ENCODE measurements around the gene LRRC8D. TPM values are rescaled to one million over a fixed set of nuclear protein-coding genes. Genes with fewer than 3 reads are reported as not detected.
"Not testable (repeated sequence)": the region's sequence is repeated elsewhere in the genome, so short reads cannot be mapped to it uniquely, and the experiment has no call there.

LRRC8D gene
- 41.2 and 42.1 TPM in 2 replicates for total RNA-seq
- long read RNA-seq, partial matches to known transcripts: 0 of 7 reads
- long read RNA-seq, other reads (novel, unspliced or antisense): 4 of 7 reads

- peak; percentile 79 for DNase-seq (ENCODE audit: low spot score, unreplicated experiment)
- H3K27ac Mint-ChIP-seq: peak within 1 kb of the TSS; percentile 96
- peak within 1 kb of the TSS; percentile 88 for H3K4me3 Mint-ChIP-seq (ENCODE audit: low read depth)
- H3K36me3 Mint-ChIP-seq (ENCODE audit: insufficient read depth): peaks cover 5% of the 10 kb centered on the region
- TF ChIP-seq CTCF (IDR thresholded peaks at IDR 0.05; ENCODE audit: unreplicated experiment): no peak
- H3K9me3 Mint-ChIP-seq (ENCODE audit: low read depth): no peaks in the 10 kb centered on the region
- H3K27me3 Mint-ChIP-seq: no peaks in the 10 kb centered on the region
- H3K4me1 Mint-ChIP-seq (ENCODE audit: low read depth): peaks cover 28% of the 10 kb centered on the region
These were observed at the start of gene LRRC8D for GRCh38 chr1:89820422-89821321. Gene LRRC8D, plus strand, starts transcription at chr1:89821032. Its CDS starts 112,037 bp downstream, at chr1:89933069.

- H3K4me3 Mint-ChIP-seq (ENCODE audit: low read depth): no peak overlapping the region
- no peaks in the 10 kb centered on the region for H3K27me3 Mint-ChIP-seq
- H3K27ac Mint-ChIP-seq: no peak overlapping the region
- no peak for TF ChIP-seq CTCF (IDR thresholded peaks at IDR 0.05; ENCODE audit: unreplicated experiment)
- no peaks in the 10 kb centered on the region for H3K4me1 Mint-ChIP-seq (ENCODE audit: low read depth)
- DNase-seq (ENCODE audit: low spot score, unreplicated experiment): no peak
- H3K36me3 Mint-ChIP-seq (ENCODE audit: insufficient read depth): no peaks in the 10 kb centered on the region
- H3K9me3 Mint-ChIP-seq (ENCODE audit: low read depth): no peaks in the 10 kb centered on the region
These were observed 48.8 kb upstream of the LRRC8D start for GRCh38 chr1:89771991-89772560.

GRCh38 chr1:89776104-89776503 lies 44.7 kb upstream of the LRRC8D start:
- not testable (repeated sequence) for H3K27ac Mint-ChIP-seq; H3K4me1 Mint-ChIP-seq (ENCODE audit: low read depth); H3K27me3 Mint-ChIP-seq; H3K9me3 Mint-ChIP-seq (ENCODE audit: low read depth); H3K36me3 Mint-ChIP-seq (ENCODE audit: insufficient read depth); H3K4me3 Mint-ChIP-seq (ENCODE audit: low read depth); DNase-seq (ENCODE audit: low spot score, unreplicated experiment)

- not testable (repeated sequence) for H3K4me3 Mint-ChIP-seq (ENCODE audit: low read depth); H3K4me1 Mint-ChIP-seq (ENCODE audit: low read depth); DNase-seq (ENCODE audit: low spot score, unreplicated experiment); H3K27me3 Mint-ChIP-seq; H3K9me3 Mint-ChIP-seq (ENCODE audit: low read depth); H3K27ac Mint-ChIP-seq; H3K36me3 Mint-ChIP-seq (ENCODE audit: insufficient read depth)
These were observed 43.6 kb upstream of the LRRC8D start for GRCh38 chr1:89777271-89777670.

GRCh38 chr1:89779151-89779940 lies 41.5 kb upstream of the LRRC8D start:
- Mint-ChIP-seq H3K9me3 (ENCODE audit: low read depth) (no peaks in the 10 kb centered on the region), H3K4me1 (ENCODE audit: low read depth) (no peaks in the 10 kb centered on the region), H3K36me3 (ENCODE audit: insufficient read depth) (no peaks in the 10 kb centered on the region), H3K27me3 (peaks cover 3% of the 10 kb centered on the region), H3K4me3 (ENCODE audit: low read depth) (no peak overlapping the region), H3K27ac (no peak overlapping the region)
- TF ChIP-seq CTCF (IDR thresholded peaks at IDR 0.05; ENCODE audit: unreplicated experiment): no peak
- DNase-seq (ENCODE audit: low spot score, unreplicated experiment): no peak

- no peak for DNase-seq (ENCODE audit: low spot score, unreplicated experiment)
- no peak overlapping the region for H3K4me3 Mint-ChIP-seq (ENCODE audit: low read depth)
- no peak for TF ChIP-seq CTCF (IDR thresholded peaks at IDR 0.05; ENCODE audit: unreplicated experiment)
- H3K36me3 Mint-ChIP-seq (ENCODE audit: insufficient read depth): no peaks in the 10 kb centered on the region
- H3K9me3 Mint-ChIP-seq (ENCODE audit: low read depth): no peaks in the 10 kb centered on the region
- peaks cover 3% of the 10 kb centered on the region for H3K27me3 Mint-ChIP-seq
- no peaks in the 10 kb centered on the region for H3K4me1 Mint-ChIP-seq (ENCODE audit: low read depth)
- H3K27ac Mint-ChIP-seq: no peak overlapping the region
These were observed 40.1 kb upstream of the LRRC8D start for GRCh38 chr1:89780721-89781120.

Measured in progenitor cell of endocrine pancreas (in vitro differentiated cells).